GM23338 (cell line): ENCODE results near the gene GNS. TPM values are rescaled to one million over a fixed set of nuclear protein-coding genes. Genes with fewer than 3 reads are reported as not detected.

ENCODE experiments used
- ATAC-seq: fragments of 200-7000 bp; cut with Tn5 transposase; 3 replicates; pipeline ENCODE4 v1.9.1; 2020
- DNase-seq: peaks from one replicate; pipeline ENCODE4 v3.0.0-alpha.2; 2015; ENCODE audit warnings: low spot score
- H2AFZ ChIP-seq: fragments of 200-600 bp; sonication (generic); 2 replicates; pipeline ENCODE4 v1.8.0; 2016; ENCODE audit warnings: antibody characterized with exemption, mild to moderate bottlenecking, moderate library complexity
- H3F3A ChIP-seq: fragments of 200-600 bp; sonication (generic); replicated peaks from 2 replicates; pipeline ENCODE4 v1.8.0; 2017; ENCODE audit warnings: antibody characterized with exemption, mixed run types, low read depth
- H3K27ac ChIP-seq: fragments of 200-600 bp; sonication (generic); 2 replicates; pipeline ENCODE4 v1.6.1; 2016; ENCODE audit warnings: low read depth
- H3K27me3 ChIP-seq: fragments of 200-600 bp; sonication (generic); 2 replicates; pipeline ENCODE4 v1.8.0; 2016; ENCODE audit warnings: mild to moderate bottlenecking, mixed run types, moderate library complexity; ENCODE audit not compliant: insufficient read depth
- H3K36me3 ChIP-seq: fragments of 200-600 bp; sonication (generic); 2 replicates; pipeline ENCODE4 v1.8.0; 2016; ENCODE audit warnings: mild to moderate bottlenecking; ENCODE audit not compliant: insufficient read depth
- H3K4me1 ChIP-seq: fragments of 200-600 bp; sonication (generic); 2 replicates; pipeline ENCODE4 v1.8.0; 2016; ENCODE audit warnings: mild to moderate bottlenecking, moderate library complexity; ENCODE audit not compliant: insufficient read depth
- H3K4me2 ChIP-seq: fragments of 200-600 bp; sonication (generic); 2 replicates; pipeline ENCODE4 v1.7.1; 2017; ENCODE audit warnings: mixed run types
- H3K4me3 ChIP-seq: fragments of 200-600 bp; sonication (generic); 2 replicates; pipeline ENCODE4 v1.6.1; 2016; ENCODE audit warnings: mixed run types
- H3K79me2 ChIP-seq: fragments of 200-600 bp; sonication (generic); replicated peaks from 2 replicates; pipeline ENCODE4 v1.8.0; 2017; ENCODE audit warnings: mild to moderate bottlenecking; ENCODE audit not compliant: insufficient read depth
- H3K9me2 ChIP-seq: fragments of 200-600 bp; sonication (generic); 2 replicates; pipeline ENCODE4 v1.8.0; 2017; ENCODE audit not compliant: insufficient read depth
- H4K20me1 ChIP-seq: fragments of 200-600 bp; sonication (generic); replicated peaks from 2 replicates; pipeline ENCODE4 v1.8.0; 2017; ENCODE audit warnings: mild to moderate bottlenecking; ENCODE audit not compliant: insufficient read depth
- H3K27ac Mint-ChIP-seq: 2 replicates; pipeline ENCODE4 v1.8.0; 2020; ENCODE audit warnings: inconsistent platforms, mild to moderate bottlenecking, moderate library complexity, mixed read lengths
- H3K27me3 Mint-ChIP-seq: 3 replicates; pipeline ENCODE4 v1.8.0; 2022; ENCODE audit warnings: low read depth, mild to moderate bottlenecking, moderate library complexity, mixed read lengths, inconsistent platforms; ENCODE audit not compliant: insufficient read depth, poor library complexity
- H3K36me3 Mint-ChIP-seq: 3 replicates; pipeline ENCODE4 v1.8.0; 2021; ENCODE audit warnings: low read depth, mild to moderate bottlenecking, inconsistent platforms, moderate library complexity, mixed read lengths
- H3K4me1 Mint-ChIP-seq: 3 replicates; pipeline ENCODE4 v1.8.0; 2020; ENCODE audit warnings: mild to moderate bottlenecking, inconsistent platforms, mixed read lengths
- H3K4me3 Mint-ChIP-seq: 3 replicates; pipeline ENCODE4 v1.8.0; 2021; ENCODE audit warnings: moderate library complexity, mild to moderate bottlenecking, inconsistent platforms, mixed read lengths
- H3K9me3 Mint-ChIP-seq: 3 replicates; pipeline ENCODE4 v1.8.0; 2020; ENCODE audit warnings: moderate library complexity, mild to moderate bottlenecking, inconsistent platforms, mixed read lengths
- CREB1 ChIP-seq: fragments of 250-450 bp; sonication (Bioruptor Pico); IDR thresholded peaks from 2 replicates; pipeline ENCODE4 v1.5.0; 2020; ENCODE audit warnings: low read depth, mild to moderate bottlenecking, moderate library complexity
- EZH2 ChIP-seq: fragments of 200-600 bp; sonication (generic); IDR thresholded peaks from one replicate; pipeline ENCODE4 v1.8.0; 2017; ENCODE audit warnings: antibody characterized with exemption, mild to moderate bottlenecking, low read depth; ENCODE audit not compliant: unreplicated experiment
- EZH2phosphoT487 ChIP-seq: fragments of 200-600 bp; sonication (generic); IDR thresholded peaks from one replicate; pipeline ENCODE4 v1.8.1; 2018; ENCODE audit warnings: antibody characterized with exemption; ENCODE audit not compliant: unreplicated experiment
- NANOG ChIP-seq: IDR thresholded peaks from 2 replicates; pipeline ENCODE4 v1.6.1; 2016; ENCODE audit warnings: antibody characterized with exemption, borderline replicate concordance
- POLR2AphosphoS5 ChIP-seq: IDR thresholded peaks from 2 replicates; pipeline ENCODE4 v1.6.1; 2016; ENCODE audit warnings: antibody characterized with exemption, low read depth
- STAT1 ChIP-seq: IDR thresholded peaks from one replicate; pipeline ENCODE4 v1.6.1; 2016; ENCODE audit warnings: antibody characterized with exemption; ENCODE audit not compliant: unreplicated experiment
- ZNF114 ChIP-seq: fragments of 250-450 bp; sonication (Bioruptor Pico); IDR thresholded peaks from 2 replicates; pipeline ENCODE4 v1.5.0; 2020; ENCODE audit warnings: mild to moderate bottlenecking, moderate library complexity
- polyA plus RNA-seq: library from polyadenylated mRNA; unstranded; fragments of >200 nt; fragmentation: Nextera tagmentation; extraction: Ambion mirVana; gene quantifications from 2 replicates; pipeline ENCODE4 v1.2.1, GENCODE V29; 2016
- total RNA-seq: library from RNA; depleted of rRNA; stranded (reverse); fragments of >200 nt; shearing (Covaris generic); gene quantifications from 2 replicates; pipeline ENCODE4 v1.2.3, GENCODE V29; 2014
- TF ChIP-seq, protein P1 (sequence below): IDR thresholded peaks from 2 replicates; pipeline ENCODE4 v1.6.1; 2016; ENCODE audit warnings: antibody characterized with exemption
- TF ChIP-seq, protein P2 (sequence below): IDR thresholded peaks from one replicate; pipeline ENCODE4 v1.6.1; 2018; ENCODE audit warnings: antibody characterized with exemption; ENCODE audit not compliant: unreplicated experiment
- TF ChIP-seq, protein P3 (sequence below): fragments of 250-450 bp; sonication (Bioruptor Pico); IDR thresholded peaks from 2 replicates; pipeline ENCODE4 v1.5.0; 2020; ENCODE audit warnings: mild to moderate bottlenecking, moderate library complexity
- TF ChIP-seq, protein P4 (sequence below), 2 experiments: fragments of 200-600 bp in 1 of 2; sonication (generic) in 1 of 2; conservative IDR thresholded peaks; 2 replicates each; pipeline versions ENCODE4 v1.5.1 to v1.6.1; 2016 to 2017; ENCODE audit warnings: antibody characterized with exemption in 2 of 2, low read depth in 2 of 2, mild to moderate bottlenecking in 2 of 2, moderate library complexity in 1 of 2

GNS gene
- total and polyA plus RNA-seq, 2 experiments from 2014 or later: 12.3 to 34.9 TPM

DNA sequence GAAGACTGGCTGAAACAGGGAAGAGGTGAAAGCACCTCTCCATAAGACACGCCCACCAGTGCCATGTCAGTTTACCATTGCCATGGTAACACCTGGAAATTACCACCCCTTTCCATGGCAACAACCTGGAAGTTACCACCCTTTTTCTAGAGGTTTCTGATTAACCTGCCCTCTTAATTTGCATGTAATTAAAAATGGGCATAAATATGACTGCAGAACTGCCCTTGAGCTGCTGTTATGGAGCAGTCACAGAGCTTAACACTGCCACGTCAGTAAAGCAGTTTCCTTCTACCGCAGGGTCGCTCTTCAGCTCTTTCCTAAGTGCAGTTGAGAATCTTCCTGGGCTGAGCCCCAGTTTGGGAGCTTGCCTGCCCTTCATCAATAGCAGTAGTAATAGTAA lies 93.7 kb downstream of the GNS start:
- H3K36me3 Mint-ChIP-seq: no peaks in the 10 kb centered on the region

More for the DNA sequence above, 93.7 kb downstream of the GNS start:
- no peak for TF ChIP-seq EZH2
- no peak for TF ChIP-seq NANOG
- TF ChIP-seq, protein P1, sequence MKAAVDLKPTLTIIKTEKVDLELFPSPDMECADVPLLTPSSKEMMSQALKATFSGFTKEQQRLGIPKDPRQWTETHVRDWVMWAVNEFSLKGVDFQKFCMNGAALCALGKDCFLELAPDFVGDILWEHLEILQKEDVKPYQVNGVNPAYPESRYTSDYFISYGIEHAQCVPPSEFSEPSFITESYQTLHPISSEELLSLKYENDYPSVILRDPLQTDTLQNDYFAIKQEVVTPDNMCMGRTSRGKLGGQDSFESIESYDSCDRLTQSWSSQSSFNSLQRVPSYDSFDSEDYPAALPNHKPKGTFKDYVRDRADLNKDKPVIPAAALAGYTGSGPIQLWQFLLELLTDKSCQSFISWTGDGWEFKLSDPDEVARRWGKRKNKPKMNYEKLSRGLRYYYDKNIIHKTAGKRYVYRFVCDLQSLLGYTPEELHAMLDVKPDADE: no peak
- TF ChIP-seq, protein P2, sequence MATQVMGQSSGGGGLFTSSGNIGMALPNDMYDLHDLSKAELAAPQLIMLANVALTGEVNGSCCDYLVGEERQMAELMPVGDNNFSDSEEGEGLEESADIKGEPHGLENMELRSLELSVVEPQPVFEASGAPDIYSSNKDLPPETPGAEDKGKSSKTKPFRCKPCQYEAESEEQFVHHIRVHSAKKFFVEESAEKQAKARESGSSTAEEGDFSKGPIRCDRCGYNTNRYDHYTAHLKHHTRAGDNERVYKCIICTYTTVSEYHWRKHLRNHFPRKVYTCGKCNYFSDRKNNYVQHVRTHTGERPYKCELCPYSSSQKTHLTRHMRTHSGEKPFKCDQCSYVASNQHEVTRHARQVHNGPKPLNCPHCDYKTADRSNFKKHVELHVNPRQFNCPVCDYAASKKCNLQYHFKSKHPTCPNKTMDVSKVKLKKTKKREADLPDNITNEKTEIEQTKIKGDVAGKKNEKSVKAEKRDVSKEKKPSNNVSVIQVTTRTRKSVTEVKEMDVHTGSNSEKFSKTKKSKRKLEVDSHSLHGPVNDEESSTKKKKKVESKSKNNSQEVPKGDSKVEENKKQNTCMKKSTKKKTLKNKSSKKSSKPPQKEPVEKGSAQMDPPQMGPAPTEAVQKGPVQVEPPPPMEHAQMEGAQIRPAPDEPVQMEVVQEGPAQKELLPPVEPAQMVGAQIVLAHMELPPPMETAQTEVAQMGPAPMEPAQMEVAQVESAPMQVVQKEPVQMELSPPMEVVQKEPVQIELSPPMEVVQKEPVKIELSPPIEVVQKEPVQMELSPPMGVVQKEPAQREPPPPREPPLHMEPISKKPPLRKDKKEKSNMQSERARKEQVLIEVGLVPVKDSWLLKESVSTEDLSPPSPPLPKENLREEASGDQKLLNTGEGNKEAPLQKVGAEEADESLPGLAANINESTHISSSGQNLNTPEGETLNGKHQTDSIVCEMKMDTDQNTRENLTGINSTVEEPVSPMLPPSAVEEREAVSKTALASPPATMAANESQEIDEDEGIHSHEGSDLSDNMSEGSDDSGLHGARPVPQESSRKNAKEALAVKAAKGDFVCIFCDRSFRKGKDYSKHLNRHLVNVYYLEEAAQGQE: no peak
- TF ChIP-seq, protein P3, sequence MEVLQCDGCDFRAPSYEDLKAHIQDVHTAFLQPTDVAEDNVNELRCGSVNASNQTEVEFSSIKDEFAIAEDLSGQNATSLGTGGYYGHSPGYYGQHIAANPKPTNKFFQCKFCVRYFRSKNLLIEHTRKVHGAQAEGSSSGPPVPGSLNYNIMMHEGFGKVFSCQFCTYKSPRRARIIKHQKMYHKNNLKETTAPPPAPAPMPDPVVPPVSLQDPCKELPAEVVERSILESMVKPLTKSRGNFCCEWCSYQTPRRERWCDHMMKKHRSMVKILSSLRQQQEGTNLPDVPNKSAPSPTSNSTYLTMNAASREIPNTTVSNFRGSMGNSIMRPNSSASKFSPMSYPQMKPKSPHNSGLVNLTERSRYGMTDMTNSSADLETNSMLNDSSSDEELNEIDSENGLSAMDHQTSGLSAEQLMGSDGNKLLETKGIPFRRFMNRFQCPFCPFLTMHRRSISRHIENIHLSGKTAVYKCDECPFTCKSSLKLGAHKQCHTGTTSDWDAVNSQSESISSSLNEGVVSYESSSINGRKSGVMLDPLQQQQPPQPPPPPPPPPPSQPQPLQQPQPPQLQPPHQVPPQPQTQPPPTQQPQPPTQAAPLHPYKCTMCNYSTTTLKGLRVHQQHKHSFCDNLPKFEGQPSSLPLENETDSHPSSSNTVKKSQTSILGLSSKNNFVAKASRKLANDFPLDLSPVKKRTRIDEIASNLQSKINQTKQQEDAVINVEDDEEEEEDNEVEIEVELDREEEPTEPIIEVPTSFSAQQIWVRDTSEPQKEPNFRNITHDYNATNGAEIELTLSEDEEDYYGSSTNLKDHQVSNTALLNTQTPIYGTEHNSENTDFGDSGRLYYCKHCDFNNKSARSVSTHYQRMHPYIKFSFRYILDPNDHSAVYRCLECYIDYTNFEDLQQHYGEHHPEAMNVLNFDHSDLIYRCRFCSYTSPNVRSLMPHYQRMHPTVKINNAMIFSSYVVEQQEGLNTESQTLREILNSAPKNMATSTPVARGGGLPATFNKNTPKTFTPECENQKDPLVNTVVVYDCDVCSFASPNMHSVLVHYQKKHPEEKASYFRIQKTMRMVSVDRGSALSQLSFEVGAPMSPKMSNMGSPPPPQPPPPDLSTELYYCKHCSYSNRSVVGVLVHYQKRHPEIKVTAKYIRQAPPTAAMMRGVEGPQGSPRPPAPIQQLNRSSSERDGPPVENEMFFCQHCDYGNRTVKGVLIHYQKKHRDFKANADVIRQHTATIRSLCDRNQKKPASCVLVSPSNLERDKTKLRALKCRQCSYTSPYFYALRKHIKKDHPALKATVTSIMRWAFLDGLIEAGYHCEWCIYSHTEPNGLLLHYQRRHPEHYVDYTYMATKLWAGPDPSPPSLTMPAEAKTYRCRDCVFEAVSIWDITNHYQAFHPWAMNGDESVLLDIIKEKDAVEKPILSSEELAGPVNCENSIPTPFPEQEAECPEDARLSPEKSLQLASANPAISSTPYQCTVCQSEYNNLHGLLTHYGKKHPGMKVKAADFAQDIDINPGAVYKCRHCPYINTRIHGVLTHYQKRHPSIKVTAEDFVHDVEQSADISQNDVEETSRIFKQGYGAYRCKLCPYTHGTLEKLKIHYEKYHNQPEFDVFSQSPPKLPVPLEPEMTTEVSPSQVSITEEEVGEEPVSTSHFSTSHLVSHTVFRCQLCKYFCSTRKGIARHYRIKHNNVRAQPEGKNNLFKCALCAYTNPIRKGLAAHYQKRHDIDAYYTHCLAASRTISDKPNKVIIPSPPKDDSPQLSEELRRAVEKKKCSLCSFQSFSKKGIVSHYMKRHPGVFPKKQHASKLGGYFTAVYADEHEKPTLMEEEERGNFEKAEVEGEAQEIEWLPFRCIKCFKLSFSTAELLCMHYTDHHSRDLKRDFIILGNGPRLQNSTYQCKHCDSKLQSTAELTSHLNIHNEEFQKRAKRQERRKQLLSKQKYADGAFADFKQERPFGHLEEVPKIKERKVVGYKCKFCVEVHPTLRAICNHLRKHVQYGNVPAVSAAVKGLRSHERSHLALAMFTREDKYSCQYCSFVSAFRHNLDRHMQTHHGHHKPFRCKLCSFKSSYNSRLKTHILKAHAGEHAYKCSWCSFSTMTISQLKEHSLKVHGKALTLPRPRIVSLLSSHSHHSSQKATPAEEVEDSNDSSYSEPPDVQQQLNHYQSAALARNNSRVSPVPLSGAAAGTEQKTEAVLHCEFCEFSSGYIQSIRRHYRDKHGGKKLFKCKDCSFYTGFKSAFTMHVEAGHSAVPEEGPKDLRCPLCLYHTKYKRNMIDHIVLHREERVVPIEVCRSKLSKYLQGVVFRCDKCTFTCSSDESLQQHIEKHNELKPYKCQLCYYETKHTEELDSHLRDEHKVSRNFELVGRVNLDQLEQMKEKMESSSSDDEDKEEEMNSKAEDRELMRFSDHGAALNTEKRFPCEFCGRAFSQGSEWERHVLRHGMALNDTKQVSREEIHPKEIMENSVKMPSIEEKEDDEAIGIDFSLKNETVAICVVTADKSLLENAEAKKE (CRISPR knock-in tag): no peak
- no peak for TF ChIP-seq POLR2AphosphoS5
- TF ChIP-seq CREB1 (CRISPR knock-in tag): no peak
- no peak for TF ChIP-seq ZNF114 (CRISPR knock-in tag)
- TF ChIP-seq, protein P4, sequence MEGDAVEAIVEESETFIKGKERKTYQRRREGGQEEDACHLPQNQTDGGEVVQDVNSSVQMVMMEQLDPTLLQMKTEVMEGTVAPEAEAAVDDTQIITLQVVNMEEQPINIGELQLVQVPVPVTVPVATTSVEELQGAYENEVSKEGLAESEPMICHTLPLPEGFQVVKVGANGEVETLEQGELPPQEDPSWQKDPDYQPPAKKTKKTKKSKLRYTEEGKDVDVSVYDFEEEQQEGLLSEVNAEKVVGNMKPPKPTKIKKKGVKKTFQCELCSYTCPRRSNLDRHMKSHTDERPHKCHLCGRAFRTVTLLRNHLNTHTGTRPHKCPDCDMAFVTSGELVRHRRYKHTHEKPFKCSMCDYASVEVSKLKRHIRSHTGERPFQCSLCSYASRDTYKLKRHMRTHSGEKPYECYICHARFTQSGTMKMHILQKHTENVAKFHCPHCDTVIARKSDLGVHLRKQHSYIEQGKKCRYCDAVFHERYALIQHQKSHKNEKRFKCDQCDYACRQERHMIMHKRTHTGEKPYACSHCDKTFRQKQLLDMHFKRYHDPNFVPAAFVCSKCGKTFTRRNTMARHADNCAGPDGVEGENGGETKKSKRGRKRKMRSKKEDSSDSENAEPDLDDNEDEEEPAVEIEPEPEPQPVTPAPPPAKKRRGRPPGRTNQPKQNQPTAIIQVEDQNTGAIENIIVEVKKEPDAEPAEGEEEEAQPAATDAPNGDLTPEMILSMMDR (conservative IDR thresholded peaks at IDR 0.05; ENCODE audit: low read depth in 2 of 2): no peak
- no peak for TF ChIP-seq EZH2phosphoT487
- TF ChIP-seq STAT1: no peak
- peaks cover 19% of the 10 kb centered on the region; the same call in 1 of the 2 replicates for H4K20me1 ChIP-seq
- no peak overlapping the region for H3K27ac ChIP-seq
- ATAC-seq: peak; percentile 36; the same call in 2 of the 3 replicates
- H3K4me3 ChIP-seq: no peak overlapping the region
- H3K36me3 ChIP-seq: no peaks in the 10 kb centered on the region
- H3F3A ChIP-seq: no peaks in the 10 kb centered on the region
- H2AFZ ChIP-seq: no peak overlapping the region
- Mint-ChIP-seq H3K4me3 (no peak overlapping the region), H3K4me1 (peaks cover 58% of the 10 kb centered on the region), H3K27me3 (peaks cover 4% of the 10 kb centered on the region), H3K9me3 (no peaks in the 10 kb centered on the region; the same call in 2 of the 3 replicates), H3K27ac (peak overlapping the region; percentile 4; the same call in 1 of the 2 replicates)
- H3K27me3 ChIP-seq: no peaks in the 10 kb centered on the region
- H3K4me1 ChIP-seq: peaks cover 56% of the 10 kb centered on the region
- peak; percentile 77 for DNase-seq
- H3K79me2 ChIP-seq: peaks cover 94% of the 10 kb centered on the region
- no peak overlapping the region for H3K4me2 ChIP-seq
- no peaks in the 10 kb centered on the region for H3K9me2 ChIP-seq
